ENCODE measurements around the gene LRRC4C. TPM values are rescaled to one million over a fixed set of nuclear protein-coding genes. Genes with fewer than 3 reads are reported as not detected.

LRRC4C gene
- total and polyA plus RNA-seq, 4 donors = 0.33 to 5.3 (median 0.43) TPM

GRCh38 chr11:40974186-40974795, 485.2 kb downstream of the LRRC4C start:
- Histone ChIP-seq H3K9me3 (ENCODE audit: control insufficient read depth in 4 of 4, insufficient read depth in 3 of 4, low read length in 3 of 4) (peaks cover 0 to 6% (median 3%) of the 10 kb centered on the region in 4 donors), H3K9ac (ENCODE audit: insufficient read depth in 1 of 2, low read length in 2 of 2) (no peak overlapping the region), H3K27me3 (ENCODE audit: control insufficient read depth in 3 of 3, insufficient read depth in 3 of 3, low read length in 2 of 3) (no peaks in the 10 kb centered on the region), H3K4me1 (ENCODE audit: control insufficient read depth in 5 of 5, insufficient read depth in 5 of 5, low read length in 5 of 5) (no peaks in the 10 kb centered on the region), H3K4me3 (no peak overlapping the region), H3K36me3 (ENCODE audit: control insufficient read depth in 4 of 4, insufficient read depth in 4 of 4, low read length in 4 of 4) (no peaks in the 10 kb centered on the region), H3K27ac (ENCODE audit: low read depth in 1 of 2, low read length in 1 of 2) (no peak overlapping the region)
- no peak for DNase-seq
- WGBS, 2 donors = 74 to 76% methylated on average over 3 of the region's 3 CpGs
- ATAC-seq (ENCODE audit: insufficient read depth, low FRiP score) = no peak
- no peak for TF ChIP-seq CTCF (IDR thresholded peaks at IDR 0.05; ENCODE audit: control extremely low read depth, extremely low read depth)

GRCh38 chr11:40958707-40959106, 500.7 kb downstream of the LRRC4C start:
- H3K36me3 ChIP-seq (ENCODE audit: control insufficient read depth in 4 of 4, insufficient read depth in 4 of 4, low read length in 4 of 4) = no peaks in the 10 kb centered on the region
- ATAC-seq (ENCODE audit: insufficient read depth, low FRiP score) (no peak), DNase-seq (no peak)
- no peaks in the 10 kb centered on the region for H3K27me3 ChIP-seq (ENCODE audit: control insufficient read depth in 3 of 3, insufficient read depth in 3 of 3, low read length in 2 of 3)
- H3K4me3 ChIP-seq = no peak overlapping the region
- no peak overlapping the region for H3K9ac ChIP-seq (ENCODE audit: insufficient read depth in 1 of 2, low read length in 2 of 2)
- no peaks in the 10 kb centered on the region for H3K9me3 ChIP-seq (ENCODE audit: control insufficient read depth in 4 of 4, insufficient read depth in 3 of 4, low read length in 3 of 4)
- H3K4me1 ChIP-seq (ENCODE audit: control insufficient read depth in 5 of 5, insufficient read depth in 5 of 5, low read length in 5 of 5) = no peaks in the 10 kb centered on the region
- no peak overlapping the region for H3K27ac ChIP-seq (ENCODE audit: low read depth in 1 of 2, low read length in 1 of 2)
- no peak for TF ChIP-seq CTCF (IDR thresholded peaks at IDR 0.05; ENCODE audit: control extremely low read depth, extremely low read depth)

GRCh38 chr11:40952479-40952878, 507.0 kb downstream of the LRRC4C start:
- no peak for ATAC-seq (ENCODE audit: insufficient read depth, low FRiP score)
- TF ChIP-seq CTCF (IDR thresholded peaks at IDR 0.05; ENCODE audit: control extremely low read depth, extremely low read depth) = no peak
- DNase-seq = no peak
- H3K36me3 ChIP-seq (ENCODE audit: control insufficient read depth in 4 of 4, insufficient read depth in 4 of 4, low read length in 4 of 4) = no peaks in the 10 kb centered on the region
- no peaks in the 10 kb centered on the region for H3K4me1 ChIP-seq (ENCODE audit: control insufficient read depth in 5 of 5, insufficient read depth in 5 of 5, low read length in 5 of 5)
- no peak overlapping the region for H3K9ac ChIP-seq (ENCODE audit: insufficient read depth in 1 of 2, low read length in 2 of 2)
- 83 to 84% methylated on average over 1 of the region's 1 CpG for WGBS, 2 donors
- no peaks in the 10 kb centered on the region for H3K9me3 ChIP-seq (ENCODE audit: control insufficient read depth in 4 of 4, insufficient read depth in 3 of 4, low read length in 3 of 4)
- no peak overlapping the region for H3K4me3 ChIP-seq
- H3K27ac ChIP-seq (ENCODE audit: low read depth in 1 of 2, low read length in 1 of 2) = no peak overlapping the region
- H3K27me3 ChIP-seq (ENCODE audit: control insufficient read depth in 3 of 3, insufficient read depth in 3 of 3, low read length in 2 of 3) = no peaks in the 10 kb centered on the region

GRCh38 chr11:40938002-40938401, 521.5 kb downstream of the LRRC4C start:
- Histone ChIP-seq H3K4me3 (no peak overlapping the region), H3K9ac (ENCODE audit: insufficient read depth in 1 of 2, low read length in 2 of 2) (no peak overlapping the region), H3K27ac (ENCODE audit: low read depth in 1 of 2, low read length in 1 of 2) (no peak overlapping the region), H3K36me3 (ENCODE audit: control insufficient read depth in 4 of 4, insufficient read depth in 4 of 4, low read length in 4 of 4) (no peaks in the 10 kb centered on the region), H3K27me3 (ENCODE audit: control insufficient read depth in 3 of 3, insufficient read depth in 3 of 3, low read length in 2 of 3) (no peaks in the 10 kb centered on the region), H3K4me1 (ENCODE audit: control insufficient read depth in 5 of 5, insufficient read depth in 5 of 5, low read length in 5 of 5) (no peaks in the 10 kb centered on the region), H3K9me3 (ENCODE audit: control insufficient read depth in 4 of 4, insufficient read depth in 3 of 4, low read length in 3 of 4) (no peaks in the 10 kb centered on the region)
- DNase-seq (no peak), ATAC-seq (ENCODE audit: insufficient read depth, low FRiP score) (no peak)
- WGBS, 2 donors = 55 to 73% methylated on average over 4 of the region's 4 CpGs
- TF ChIP-seq CTCF (IDR thresholded peaks at IDR 0.05; ENCODE audit: control extremely low read depth, extremely low read depth) = no peak

Data from lung (tissue), 12 donors.